NCI-H82 treated with DMSO at 0.1 percent for 48 hours (cell line): ENCODE measurements around the gene PTTG1IP2.

Experiments
- DNase-seq: peaks from one replicate; lab custom pipeline; 2025; ENCODE audit not compliant: unreplicated experiment; lab: John Stamatoyannopoulos, UW

The PTTG1IP2 gene

DNA sequence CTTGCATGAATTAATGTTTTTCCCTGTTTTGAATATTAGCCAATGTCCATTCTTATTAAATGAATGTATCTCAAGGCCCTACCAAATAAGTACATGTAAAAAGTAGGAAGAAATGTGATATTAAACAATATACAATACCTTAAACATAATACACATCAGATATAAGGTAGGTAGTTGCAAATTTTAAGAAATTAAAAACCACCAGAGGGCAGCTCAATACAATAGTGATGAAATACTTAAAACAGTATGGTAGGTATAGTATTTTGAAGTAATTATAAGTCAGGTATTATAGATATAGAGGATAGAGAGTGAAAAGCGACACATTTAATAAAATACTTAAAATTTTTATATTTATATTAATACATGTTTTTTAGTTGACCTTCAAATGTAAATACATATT lies 83.1 kb downstream of the PTTG1IP2 start:
- no peak for DNase-seq

DNA sequence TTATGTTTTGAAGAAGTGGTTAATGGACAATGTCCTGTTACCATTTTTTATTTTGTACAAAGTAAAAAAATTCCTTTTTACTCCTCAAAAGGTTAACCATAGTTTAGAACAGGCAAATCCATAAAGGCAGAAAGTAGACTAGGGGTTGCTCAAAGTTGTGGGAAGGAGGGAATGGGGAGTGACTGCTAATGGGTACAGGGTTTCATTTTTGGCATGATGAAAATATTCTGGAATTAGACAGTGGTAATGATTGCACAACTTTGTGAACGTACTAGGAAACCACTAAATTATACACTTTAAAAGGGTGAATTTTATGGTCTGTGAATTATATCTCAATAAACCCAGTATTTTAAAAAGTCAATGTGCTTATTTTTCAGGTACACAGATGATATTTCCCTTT lies 91.3 kb downstream of the PTTG1IP2 start:
- no peak for DNase-seq
